HepG2 (cell line): ENCODE results near the gene ALG9. TPM values are rescaled to one million over a fixed set of nuclear protein-coding genes. Genes with fewer than 3 reads are reported as not detected.

Experiments used
- ATF4 ChIP-seq, 2 experiments: fragments of 450-650 bp in 1 of 2; sonication (generic) in 1 of 2; formaldehyde crosslinking; IDR thresholded peaks; 2 replicates each; pipeline versions ENCODE4 v1.5.0 to v1.8.0; 2020 to 2022; ENCODE audit warnings: mild to moderate bottlenecking in 1 of 2, missing genetic modification reagents in 1 of 2
- KMT2B ChIP-seq: IDR thresholded peaks from 2 replicates; pipeline ENCODE4 v1.6.1; 2016; ENCODE audit warnings: missing genetic modification reagents, missing compliant biosample characterization
- RARA ChIP-seq: IDR thresholded peaks from 2 replicates; pipeline ENCODE4 v1.6.1; 2016; ENCODE audit warnings: missing genetic modification reagents, missing compliant biosample characterization
- XRCC5 ChIP-seq: fragments of 200-400 bp; formaldehyde crosslinking; optimal IDR thresholded peaks from 2 replicates; pipeline ENCODE3; 2017; ENCODE audit warnings: mild to moderate bottlenecking, low read length
- ZBTB40 ChIP-seq, 2 experiments: fragments of 450-650 bp in 1 of 2; sonication (generic) in 1 of 2; formaldehyde crosslinking in 1 of 2; IDR thresholded peaks; 2 replicates each; pipeline versions ENCODE4 v1.6.1 to v1.8.0; 2016 to 2022; ENCODE audit warnings: antibody characterized with exemption in 1 of 2, mild to moderate bottlenecking in 1 of 2, missing genetic modification reagents in 1 of 2
- ZC3H13 ChIP-seq: sonication (generic); formaldehyde crosslinking; IDR thresholded peaks from 2 replicates; pipeline ENCODE4 v1.8.1; 2023; ENCODE audit warnings: mild to moderate bottlenecking, missing genetic modification reagents, moderate library complexity
- ZFP36L1 ChIP-seq: sonication (generic); formaldehyde crosslinking; IDR thresholded peaks from 2 replicates; pipeline ENCODE4 v1.8.0; 2022; ENCODE audit warnings: mild to moderate bottlenecking, missing genetic modification reagents, moderate library complexity
- ZNF317 ChIP-seq: sonication (generic); formaldehyde crosslinking; IDR thresholded peaks from 2 replicates; pipeline ENCODE4 v1.5.0; 2020; ENCODE audit warnings: mild to moderate bottlenecking, missing genetic modification reagents
- ZNF382 ChIP-seq: sonication (generic); formaldehyde crosslinking; IDR thresholded peaks from 2 replicates; pipeline ENCODE4 v1.5.0; 2020; ENCODE audit warnings: missing genetic modification reagents, mild to moderate bottlenecking, borderline replicate concordance
- polyA plus RNA-seq, 8 experiments: library from polyadenylated mRNA; depleted of rRNA in 3 of 8; stranded (reverse) in 7 of 8; unstranded in 1 of 8; fragments of >200 nt; fragmentation: Illumina TruSeq in 4 of 8; extraction: Trizol in 4 of 8; gene quantifications; 2 replicates each; pipeline versions ENCODE4 v1.2.1 to v1.2.3, GENCODE V29; 2011 to 2016; ENCODE audit warnings: low read depth in 4 of 8, missing spikeins in 1 of 8, mixed read lengths in 1 of 8; ENCODE audit not compliant: insufficient read depth in 1 of 8
- total RNA-seq, 5 experiments: library from RNA; depleted of rRNA; stranded (reverse); fragments of >200 nt; fragmentation: Illumina TruSeq; extraction: Trizol; gene quantifications; 2 replicates each; pipeline ENCODE4 v1.2.3, GENCODE V29; 2016; ENCODE audit warnings: low read depth in 1 of 5
- TF ChIP-seq, protein P1 (sequence below): sonication (generic); formaldehyde crosslinking; IDR thresholded peaks from 2 replicates; pipeline ENCODE4 v1.5.1; 2020; ENCODE audit warnings: mild to moderate bottlenecking, missing genetic modification reagents, moderate library complexity
- TF ChIP-seq, protein P2 (sequence below): sonication (generic); formaldehyde crosslinking; IDR thresholded peaks from 2 replicates; pipeline ENCODE4 v1.5.1; 2020; ENCODE audit warnings: mild to moderate bottlenecking, missing genetic modification reagents, moderate library complexity

Gene ALG9
- total and polyA plus RNA-seq, 2 of the 13 experiments (the other 11 are each of a cell fraction or from before 2014, with no cell fraction given): 39.4 to 40.6 TPM

DNA sequence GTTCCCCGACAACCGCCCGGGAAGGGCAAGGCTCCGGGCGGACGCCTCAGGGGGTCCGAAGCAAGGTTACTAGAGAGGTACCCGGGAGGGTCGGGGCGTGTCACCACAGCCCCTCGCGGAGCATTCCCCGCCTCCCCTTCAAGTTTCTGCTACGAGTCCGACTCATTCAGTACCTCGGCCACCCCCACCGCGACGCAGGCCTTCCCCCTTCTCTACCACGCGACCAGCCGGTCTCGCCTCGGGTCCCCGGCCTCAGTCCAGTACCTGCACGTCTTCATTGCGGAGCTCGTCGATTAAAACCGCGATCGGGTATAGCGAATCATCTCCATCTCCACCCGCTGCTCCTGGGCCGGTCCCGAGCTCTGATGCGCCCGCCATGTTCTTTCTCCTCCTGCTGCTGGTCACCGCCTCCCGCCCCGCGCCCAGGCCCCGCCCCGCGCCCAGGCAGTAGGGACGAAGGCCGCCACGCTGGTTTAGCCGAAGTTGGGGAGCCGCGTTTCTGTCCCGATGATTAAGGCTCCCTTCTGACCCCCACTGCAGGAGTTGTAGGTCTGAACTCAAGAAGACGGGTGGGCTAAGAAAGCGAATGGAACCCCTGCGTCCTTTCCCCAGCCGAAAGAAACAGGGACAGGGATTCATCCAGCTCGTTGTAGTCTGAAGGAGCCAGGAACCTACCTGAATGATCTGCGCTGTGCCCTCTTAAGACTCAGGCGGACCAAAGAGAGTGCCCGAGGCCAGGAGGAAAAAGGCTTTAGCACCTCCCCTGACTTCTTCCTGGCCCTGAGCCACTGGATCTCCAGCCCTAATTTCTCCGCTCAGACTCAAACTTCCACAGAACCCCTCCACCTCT lies 105.2 kb downstream of the ALG9 start, which contains the start of gene PPP2R1B (continued):
- TF ChIP-seq ZFP36L1: no peak
- TF ChIP-seq ZBTB40 (IDR thresholded peaks at IDR 0.05): no peak
- TF ChIP-seq ZBTB40 (CRISPR knock-in tag; IDR thresholded peaks at IDR 0.05): peak; percentile 13; the same call in 1 of the 2 replicates
- peak; percentile 36; the same call in 1 of the 2 replicates for TF ChIP-seq ZNF317 (CRISPR knock-in tag)
- no peak for TF ChIP-seq XRCC5
- 0 out of 2 replicates have a peak, but pooled peaks have one; percentile 4 for TF ChIP-seq RARA (CRISPR knock-in tag)
- TF ChIP-seq, protein P1, sequence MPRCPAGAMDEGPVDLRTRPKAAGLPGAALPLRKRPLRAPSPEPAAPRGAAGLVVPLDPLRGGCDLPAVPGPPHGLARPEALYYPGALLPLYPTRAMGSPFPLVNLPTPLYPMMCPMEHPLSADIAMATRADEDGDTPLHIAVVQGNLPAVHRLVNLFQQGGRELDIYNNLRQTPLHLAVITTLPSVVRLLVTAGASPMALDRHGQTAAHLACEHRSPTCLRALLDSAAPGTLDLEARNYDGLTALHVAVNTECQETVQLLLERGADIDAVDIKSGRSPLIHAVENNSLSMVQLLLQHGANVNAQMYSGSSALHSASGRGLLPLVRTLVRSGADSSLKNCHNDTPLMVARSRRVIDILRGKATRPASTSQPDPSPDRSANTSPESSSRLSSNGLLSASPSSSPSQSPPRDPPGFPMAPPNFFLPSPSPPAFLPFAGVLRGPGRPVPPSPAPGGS: peak; percentile 72
- peak; percentile 69; the same call in 1 of the 2 replicates for TF ChIP-seq ZC3H13 (CRISPR knock-in tag)
- 0 out of 4 replicates have a peak, but pooled peaks of 1 of the 2 experiments have one; percentile 15 for TF ChIP-seq ATF4 (CRISPR knock-in tag; IDR thresholded peaks at IDR 0.05)
- no peak for TF ChIP-seq ZNF382 (CRISPR knock-in tag)
- TF ChIP-seq KMT2B: peak; percentile 64; the same call in 1 of the 2 replicates
- TF ChIP-seq, protein P2, sequence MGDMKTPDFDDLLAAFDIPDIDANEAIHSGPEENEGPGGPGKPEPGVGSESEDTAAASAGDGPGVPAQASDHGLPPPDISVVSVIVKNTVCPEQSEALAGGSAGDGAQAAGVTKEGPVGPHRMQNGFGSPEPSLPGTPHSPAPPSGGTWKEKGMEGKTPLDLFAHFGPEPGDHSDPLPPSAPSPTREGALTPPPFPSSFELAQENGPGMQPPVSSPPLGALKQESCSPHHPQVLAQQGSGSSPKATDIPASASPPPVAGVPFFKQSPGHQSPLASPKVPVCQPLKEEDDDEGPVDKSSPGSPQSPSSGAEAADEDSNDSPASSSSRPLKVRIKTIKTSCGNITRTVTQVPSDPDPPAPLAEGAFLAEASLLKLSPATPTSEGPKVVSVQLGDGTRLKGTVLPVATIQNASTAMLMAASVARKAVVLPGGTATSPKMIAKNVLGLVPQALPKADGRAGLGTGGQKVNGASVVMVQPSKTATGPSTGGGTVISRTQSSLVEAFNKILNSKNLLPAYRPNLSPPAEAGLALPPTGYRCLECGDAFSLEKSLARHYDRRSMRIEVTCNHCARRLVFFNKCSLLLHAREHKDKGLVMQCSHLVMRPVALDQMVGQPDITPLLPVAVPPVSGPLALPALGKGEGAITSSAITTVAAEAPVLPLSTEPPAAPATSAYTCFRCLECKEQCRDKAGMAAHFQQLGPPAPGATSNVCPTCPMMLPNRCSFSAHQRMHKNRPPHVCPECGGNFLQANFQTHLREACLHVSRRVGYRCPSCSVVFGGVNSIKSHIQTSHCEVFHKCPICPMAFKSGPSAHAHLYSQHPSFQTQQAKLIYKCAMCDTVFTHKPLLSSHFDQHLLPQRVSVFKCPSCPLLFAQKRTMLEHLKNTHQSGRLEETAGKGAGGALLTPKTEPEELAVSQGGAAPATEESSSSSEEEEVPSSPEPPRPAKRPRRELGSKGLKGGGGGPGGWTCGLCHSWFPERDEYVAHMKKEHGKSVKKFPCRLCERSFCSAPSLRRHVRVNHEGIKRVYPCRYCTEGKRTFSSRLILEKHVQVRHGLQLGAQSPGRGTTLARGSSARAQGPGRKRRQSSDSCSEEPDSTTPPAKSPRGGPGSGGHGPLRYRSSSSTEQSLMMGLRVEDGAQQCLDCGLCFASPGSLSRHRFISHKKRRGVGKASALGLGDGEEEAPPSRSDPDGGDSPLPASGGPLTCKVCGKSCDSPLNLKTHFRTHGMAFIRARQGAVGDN (CRISPR knock-in tag): peak; percentile 87
